ENCODE results near the gene AIG1.

AIG1 gene

DNA sequence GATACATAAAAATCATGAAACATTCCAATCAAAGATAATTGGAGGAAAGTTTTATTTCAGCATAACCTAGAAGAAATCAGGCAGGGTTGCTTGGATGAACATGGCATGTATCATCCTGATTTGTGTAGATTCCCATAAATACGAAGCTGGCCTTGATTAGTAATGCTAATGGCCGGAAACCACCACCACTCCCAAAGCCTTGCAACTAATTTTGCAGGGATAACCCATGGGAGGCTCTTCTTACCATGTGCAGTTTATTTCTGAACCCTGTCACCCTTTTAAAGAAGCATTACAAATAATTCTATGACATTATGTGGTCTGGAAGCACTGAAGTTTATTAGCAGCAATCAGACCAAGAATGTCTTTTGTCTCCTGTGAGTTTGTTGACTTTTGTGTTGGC lies 80.8 kb downstream of the AIG1 start:
- no peaks in the 10 kb centered on the region for H3K4me1 ChIP-seq (ENCODE audit: insufficient read depth, low read length, severe bottlenecking)
- TF ChIP-seq, protein P1, sequence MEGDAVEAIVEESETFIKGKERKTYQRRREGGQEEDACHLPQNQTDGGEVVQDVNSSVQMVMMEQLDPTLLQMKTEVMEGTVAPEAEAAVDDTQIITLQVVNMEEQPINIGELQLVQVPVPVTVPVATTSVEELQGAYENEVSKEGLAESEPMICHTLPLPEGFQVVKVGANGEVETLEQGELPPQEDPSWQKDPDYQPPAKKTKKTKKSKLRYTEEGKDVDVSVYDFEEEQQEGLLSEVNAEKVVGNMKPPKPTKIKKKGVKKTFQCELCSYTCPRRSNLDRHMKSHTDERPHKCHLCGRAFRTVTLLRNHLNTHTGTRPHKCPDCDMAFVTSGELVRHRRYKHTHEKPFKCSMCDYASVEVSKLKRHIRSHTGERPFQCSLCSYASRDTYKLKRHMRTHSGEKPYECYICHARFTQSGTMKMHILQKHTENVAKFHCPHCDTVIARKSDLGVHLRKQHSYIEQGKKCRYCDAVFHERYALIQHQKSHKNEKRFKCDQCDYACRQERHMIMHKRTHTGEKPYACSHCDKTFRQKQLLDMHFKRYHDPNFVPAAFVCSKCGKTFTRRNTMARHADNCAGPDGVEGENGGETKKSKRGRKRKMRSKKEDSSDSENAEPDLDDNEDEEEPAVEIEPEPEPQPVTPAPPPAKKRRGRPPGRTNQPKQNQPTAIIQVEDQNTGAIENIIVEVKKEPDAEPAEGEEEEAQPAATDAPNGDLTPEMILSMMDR (IDR thresholded peaks at IDR 0.05; ENCODE audit: low read length): no peak
- no peak for TF ChIP-seq EZH2 (IDR thresholded peaks at IDR 0.05; ENCODE audit: borderline replicate concordance, low read length)
- H3K36me3 ChIP-seq (ENCODE audit: insufficient read depth, low read length): no peaks in the 10 kb centered on the region
- H3K4me2 ChIP-seq (ENCODE audit: low read length): no peak overlapping the region
- no peaks in the 10 kb centered on the region for H3F3A ChIP-seq (ENCODE audit: insufficient read depth, low read length)
- H3K79me2 ChIP-seq (ENCODE audit: insufficient read depth, low read length): no peaks in the 10 kb centered on the region
- no peak overlapping the region for H3K4me3 ChIP-seq (ENCODE audit: low read depth, low read length, poor library complexity, severe bottlenecking)
- H3K9me3 ChIP-seq (ENCODE audit: low read length): no peaks in the 10 kb centered on the region
- H3K9ac ChIP-seq (ENCODE audit: low read length): no peak overlapping the region
- no peaks in the 10 kb centered on the region for H3K27me3 ChIP-seq (ENCODE audit: insufficient read depth, low read length)
- no peaks in the 10 kb centered on the region for H3K9me2 ChIP-seq (ENCODE audit: low read depth, low read length)
- H4K20me1 ChIP-seq (ENCODE audit: insufficient read depth, low read length): no peaks in the 10 kb centered on the region
- H3K27ac ChIP-seq (ENCODE audit: low read depth, low read length, poor library complexity, severe bottlenecking): no peak overlapping the region
- H2AFZ ChIP-seq (ENCODE audit: low read length): no peak overlapping the region

- H3K27ac ChIP-seq (ENCODE audit: low read depth, low read length, poor library complexity, severe bottlenecking): no peak overlapping the region
- no peaks in the 10 kb centered on the region for H3K79me2 ChIP-seq (ENCODE audit: insufficient read depth, low read length)
- H3K36me3 ChIP-seq (ENCODE audit: insufficient read depth, low read length): no peaks in the 10 kb centered on the region
- no peak overlapping the region for H2AFZ ChIP-seq (ENCODE audit: low read length)
- no peaks in the 10 kb centered on the region for H3F3A ChIP-seq (ENCODE audit: insufficient read depth, low read length)
- no peaks in the 10 kb centered on the region for H3K4me1 ChIP-seq (ENCODE audit: insufficient read depth, low read length, severe bottlenecking)
- no peak overlapping the region for H3K9ac ChIP-seq (ENCODE audit: low read length)
- H3K9me2 ChIP-seq (ENCODE audit: low read depth, low read length): no peaks in the 10 kb centered on the region
- no peaks in the 10 kb centered on the region for H3K9me3 ChIP-seq (ENCODE audit: low read length)
- no peak overlapping the region for H3K4me3 ChIP-seq (ENCODE audit: low read depth, low read length, poor library complexity, severe bottlenecking)
- H3K27me3 ChIP-seq (ENCODE audit: insufficient read depth, low read length): no peaks in the 10 kb centered on the region
- no peak overlapping the region for H3K4me2 ChIP-seq (ENCODE audit: low read length)
- H4K20me1 ChIP-seq (ENCODE audit: insufficient read depth, low read length): no peaks in the 10 kb centered on the region
- TF ChIP-seq, protein P1 (IDR thresholded peaks at IDR 0.05; ENCODE audit: low read length): no peak
- TF ChIP-seq EZH2 (IDR thresholded peaks at IDR 0.05; ENCODE audit: borderline replicate concordance, low read length): no peak
These were observed 85.6 kb downstream of the AIG1 start for GRCh38 chr6:143146186-143146851.

DNA sequence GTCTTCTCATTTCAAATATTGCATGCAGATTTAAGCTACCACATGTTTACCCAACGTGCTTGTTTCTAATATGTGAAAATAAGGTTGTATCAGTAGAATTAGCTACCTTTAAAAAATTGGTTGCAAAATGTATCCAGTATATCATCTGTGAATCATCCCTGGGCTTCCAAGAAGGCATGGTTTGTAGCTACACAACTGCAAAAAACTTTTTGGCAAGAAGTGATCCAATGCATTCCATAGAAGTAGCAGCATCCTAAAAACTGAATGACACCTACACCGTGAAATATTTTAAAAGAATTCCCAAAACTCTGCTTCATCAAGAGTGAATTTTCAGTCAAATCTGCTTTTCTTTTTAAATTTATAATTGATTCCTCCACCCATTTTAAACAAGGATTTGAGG lies 89.1 kb downstream of the AIG1 start:
- H3K4me2 ChIP-seq (ENCODE audit: low read length): no peak overlapping the region
- no peaks in the 10 kb centered on the region for H3K36me3 ChIP-seq (ENCODE audit: insufficient read depth, low read length)
- no peaks in the 10 kb centered on the region for H3K9me3 ChIP-seq (ENCODE audit: low read length)
- H3K27ac ChIP-seq (ENCODE audit: low read depth, low read length, poor library complexity, severe bottlenecking): no peak overlapping the region
- H3K9me2 ChIP-seq (ENCODE audit: low read depth, low read length): no peaks in the 10 kb centered on the region
- H3K4me1 ChIP-seq (ENCODE audit: insufficient read depth, low read length, severe bottlenecking): no peaks in the 10 kb centered on the region
- H3F3A ChIP-seq (ENCODE audit: insufficient read depth, low read length): no peaks in the 10 kb centered on the region
- H3K27me3 ChIP-seq (ENCODE audit: insufficient read depth, low read length): no peaks in the 10 kb centered on the region
- H3K79me2 ChIP-seq (ENCODE audit: insufficient read depth, low read length): no peaks in the 10 kb centered on the region
- H2AFZ ChIP-seq (ENCODE audit: low read length): no peak overlapping the region
- no peak for TF ChIP-seq EZH2 (IDR thresholded peaks at IDR 0.05; ENCODE audit: borderline replicate concordance, low read length)
- TF ChIP-seq, protein P1 (IDR thresholded peaks at IDR 0.05; ENCODE audit: low read length): no peak
- H3K4me3 ChIP-seq (ENCODE audit: low read depth, low read length, poor library complexity, severe bottlenecking): no peak overlapping the region
- H3K9ac ChIP-seq (ENCODE audit: low read length): no peak overlapping the region
- H4K20me1 ChIP-seq (ENCODE audit: insufficient read depth, low read length): no peaks in the 10 kb centered on the region

Data from OCI-LY1 (cell line).